Peyer's patch (tissue), 4 donors: ENCODE results near the gene PRDM15. TPM values are rescaled to one million over a fixed set of nuclear protein-coding genes. Genes with fewer than 3 reads are reported as not detected.

Experiments used
- DNase-seq, 3 donors: peaks; one replicate each; pipeline ENCODE4 v3.0.0-alpha.2; 2017 to 2019
- H3K27ac ChIP-seq, 4 donors: fragments of 200-600 bp; sonication (generic); one replicate each; pipeline ENCODE4 v1.5.1; 2016 to 2019
- H3K27me3 ChIP-seq, 2 donors: fragments of 200-600 bp; sonication (generic); one replicate each; pipeline ENCODE4 v1.5.1; 2019
- H3K36me3 ChIP-seq, 3 donors: fragments of 200-600 bp; sonication (generic); one replicate each; pipeline ENCODE4 v1.5.1; 2016 to 2019
- H3K4me1 ChIP-seq, 4 donors: fragments of 200-600 bp; sonication (generic); one replicate each; pipeline ENCODE4 v1.5.1; 2016 to 2019
- H3K4me3 ChIP-seq, 4 donors: fragments of 200-600 bp; sonication (generic); 1 replicate in 3 of 4; 2 replicates in 1 of 4; pipeline ENCODE4 v1.5.1; 2016 to 2019; ENCODE audit warnings: mild to moderate bottlenecking in 1 of 4
- H3K9me3 ChIP-seq, 4 donors: fragments of 200-600 bp; sonication (generic); one replicate each; pipeline ENCODE4 v1.5.1; 2016 to 2019; ENCODE audit warnings: mild to moderate bottlenecking in 1 of 4
- CTCF ChIP-seq, 6 experiments: fragments of 450-650 bp in 4 of 6; fragments of 200-600 bp in 2 of 6; sonication (generic) in 1 of 6; IDR thresholded peaks; one replicate each; pipeline ENCODE4 v1.5.1; 2017 to 2019; ENCODE audit warnings: antibody characterized with exemption in 6 of 6, mild to moderate bottlenecking in 3 of 6, moderate library complexity in 1 of 6
- POLR2A ChIP-seq, 2 donors: fragments of 450-650 bp; IDR thresholded peaks; one replicate each; pipeline ENCODE4 v1.5.1; 2017; ENCODE audit warnings: antibody characterized with exemption in 2 of 2, mild to moderate bottlenecking in 2 of 2, moderate library complexity in 2 of 2
- total RNA-seq, 4 donors: library from RNA; depleted of rRNA; stranded (reverse); fragments of >200 nt; gene quantifications; one replicate each; pipeline ENCODE4 v1.1.0, GENCODE V29; 2016

The PRDM15 gene
- total RNA-seq, 4 donors from 2014 or later: 9.3 to 47.9 (median 16.9) TPM

GRCh38 chr21:41836166-41837015, 42.8 kb downstream of the PRDM15 start:
- Histone ChIP-seq H3K9me3 (no peaks in the 10 kb centered on the region), H3K36me3 (peaks cover 0 to 50% (median 0%) of the 10 kb centered on the region in 3 donors), H3K4me1 (no peaks in the 10 kb centered on the region), H3K27ac (no peak overlapping the region), H3K27me3 (no peaks in the 10 kb centered on the region), H3K4me3 (no peak overlapping the region)
- TF ChIP-seq CTCF (IDR thresholded peaks at IDR 0.05): no peak
- no peak for TF ChIP-seq POLR2A (IDR thresholded peaks at IDR 0.05)
- DNase-seq: peak in 1 of 3 donors; percentile 31

DNA sequence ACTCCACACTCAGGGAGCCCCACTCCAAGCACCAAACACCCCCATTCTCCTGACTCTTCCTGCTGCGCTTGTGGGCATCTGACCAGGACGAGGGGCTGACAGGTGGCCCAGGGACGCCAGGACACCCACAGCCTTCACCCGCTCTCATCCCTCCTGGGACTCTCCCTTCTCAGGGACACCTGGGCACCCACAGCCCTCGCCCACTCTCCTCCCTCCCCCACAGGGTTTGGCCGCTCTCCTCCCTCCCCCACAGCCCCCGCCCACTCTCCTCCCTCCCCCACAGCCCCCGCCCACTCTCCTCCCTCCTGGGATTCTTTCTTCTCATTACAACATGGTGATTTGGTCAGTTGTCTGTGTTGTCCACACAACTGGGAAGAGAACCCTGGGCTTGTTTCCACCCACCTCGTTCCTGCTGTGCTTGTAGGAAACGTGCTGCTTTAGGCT, 43.4 kb downstream of the PRDM15 start:
- Histone ChIP-seq H3K4me1 (no peaks in the 10 kb centered on the region), H3K27me3 (no peaks in the 10 kb centered on the region), H3K27ac (no peak overlapping the region), H3K9me3 (no peaks in the 10 kb centered on the region), H3K36me3 (peaks cover 0 to 50% (median 0%) of the 10 kb centered on the region in 3 donors), H3K4me3 (no peak overlapping the region)
- DNase-seq: peak in 1 of 3 donors; percentile 35
- no peak for TF ChIP-seq CTCF (IDR thresholded peaks at IDR 0.05)
- TF ChIP-seq POLR2A (IDR thresholded peaks at IDR 0.05): no peak

DNA sequence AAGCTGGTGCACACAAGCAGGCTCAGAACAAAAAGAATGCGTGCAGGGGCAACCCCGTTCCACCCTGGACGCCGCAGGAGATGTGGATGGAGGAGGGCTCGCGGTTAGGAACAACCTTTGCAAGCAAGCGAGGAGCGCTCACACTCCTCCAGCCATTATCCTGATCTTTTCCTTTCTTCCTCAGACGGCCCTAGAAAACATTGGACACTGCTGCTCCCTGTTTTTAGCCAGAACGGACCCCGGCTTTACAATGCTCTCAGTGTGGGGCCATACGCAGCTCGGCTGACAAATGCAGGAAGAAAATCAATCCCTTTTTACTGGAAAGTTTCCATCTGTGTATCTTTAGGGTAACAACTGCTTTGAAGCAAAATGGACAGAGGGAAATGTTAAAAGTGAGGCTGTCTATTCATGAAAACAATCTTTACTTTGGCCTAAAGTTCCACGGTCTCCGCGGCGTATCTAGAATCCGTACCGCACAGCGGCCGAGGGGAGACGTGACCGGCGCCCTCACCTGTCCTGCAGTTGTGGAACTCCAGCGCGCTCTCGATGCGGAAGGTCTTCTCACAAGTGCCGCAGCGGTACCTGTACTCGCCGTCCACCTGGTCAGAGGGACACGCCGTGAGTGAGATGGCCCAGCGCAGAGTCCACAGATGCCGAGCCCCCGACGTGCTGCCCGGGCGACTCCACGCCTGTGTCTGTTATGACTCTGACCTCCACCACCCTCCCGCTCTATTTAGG, 44.0 kb downstream of the PRDM15 start:
- DNase-seq: peak in 1 of 3 donors; percentile 21
- Histone ChIP-seq H3K4me3 (no peak overlapping the region), H3K36me3 (peaks cover 0 to 50% (median 0%) of the 10 kb centered on the region in 3 donors), H3K4me1 (no peaks in the 10 kb centered on the region), H3K27me3 (no peaks in the 10 kb centered on the region), H3K9me3 (no peaks in the 10 kb centered on the region), H3K27ac (no peak overlapping the region)
- TF ChIP-seq CTCF (IDR thresholded peaks at IDR 0.05) (no peak), POLR2A (IDR thresholded peaks at IDR 0.05) (no peak)

DNA sequence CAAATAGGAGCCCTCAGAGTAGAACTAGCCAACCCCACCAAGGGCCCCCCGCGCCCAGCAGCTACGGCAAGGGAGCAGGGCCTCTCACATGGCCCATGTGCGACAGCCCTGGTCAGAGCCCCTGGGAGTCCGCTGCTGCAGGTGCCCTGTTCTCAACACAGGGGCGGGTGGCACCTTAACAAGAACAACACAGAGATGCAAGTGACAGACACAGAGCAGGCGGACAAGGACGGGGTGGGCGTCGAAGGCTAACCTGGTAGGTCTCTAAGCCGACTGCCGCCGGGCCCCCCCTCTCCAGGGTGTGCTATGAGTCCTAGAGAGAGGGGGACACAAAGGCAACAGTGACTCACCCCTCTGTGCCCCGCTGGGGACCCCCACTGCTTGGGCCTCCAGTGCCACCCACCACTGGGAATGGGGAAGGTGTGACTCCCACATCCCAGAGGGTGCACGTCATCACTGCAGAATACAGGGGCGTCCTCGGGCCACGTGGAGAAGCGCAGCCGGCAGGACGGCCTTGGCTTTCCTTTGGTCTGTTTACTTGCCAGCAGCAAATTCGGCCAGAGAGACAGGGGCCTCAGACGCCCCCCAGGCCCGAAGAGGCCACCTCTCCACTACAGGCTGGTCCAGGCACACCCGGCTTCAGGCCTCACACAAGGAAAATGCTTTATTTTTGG, 44.8 kb downstream of the PRDM15 start:
- Histone ChIP-seq H3K27ac (no peak overlapping the region), H3K4me3 (no peak overlapping the region), H3K4me1 (no peaks in the 10 kb centered on the region), H3K36me3 (peaks cover 0 to 50% (median 0%) of the 10 kb centered on the region in 3 donors), H3K9me3 (no peaks in the 10 kb centered on the region), H3K27me3 (no peaks in the 10 kb centered on the region)
- TF ChIP-seq POLR2A (IDR thresholded peaks at IDR 0.05) (no peak), CTCF (IDR thresholded peaks at IDR 0.05) (no peak)
- peak in 1 of 3 donors; percentile 42 for DNase-seq

GRCh38 chr21:41833497-41834115, 45.5 kb downstream of the PRDM15 start:
- H3K9me3 ChIP-seq: no peaks in the 10 kb centered on the region
- H3K4me3 ChIP-seq: no peak overlapping the region
- H3K4me1 ChIP-seq: no peaks in the 10 kb centered on the region
- no peaks in the 10 kb centered on the region for H3K27me3 ChIP-seq
- H3K36me3 ChIP-seq: peaks cover 0 to 50% (median 0%) of the 10 kb centered on the region in 3 donors
- TF ChIP-seq POLR2A (IDR thresholded peaks at IDR 0.05) (no peak), CTCF (IDR thresholded peaks at IDR 0.05) (no peak)
- H3K27ac ChIP-seq: peak overlapping the region in 1 of 4 donors; percentile 38
- DNase-seq: peak in 1 of 3 donors; percentile 27
